Ovary (tissue), 10 donors: ENCODE measurements around the gene NSD1. TPM values are rescaled to one million over a fixed set of nuclear protein-coding genes. Genes with fewer than 3 reads are reported as not detected.

ENCODE experiments used
- DNase-seq, 5 donors: peaks; one replicate each; pipeline ENCODE4 v3.0.0-alpha.2; 2019 to 2020
- H3K27ac ChIP-seq, 2 donors: fragments of 200-600 bp; one replicate each; pipeline versions ENCODE4 v1.5.1 to v1.8.0; 2019 to 2022
- H3K27me3 ChIP-seq: fragments of 200-600 bp; one replicate; pipeline ENCODE4 v1.8.0; 2022
- H3K36me3 ChIP-seq: fragments of 200-600 bp; sonication (generic); one replicate; pipeline ENCODE4 v1.5.1; 2019
- H3K4me1 ChIP-seq: one replicate; pipeline ENCODE4 v1.8.1; 2013; ENCODE audit warnings: mild to moderate bottlenecking, moderate library complexity; ENCODE audit not compliant: insufficient read depth
- H3K4me3 ChIP-seq: fragments of 200-600 bp; sonication (generic); one replicate; pipeline ENCODE4 v1.5.1; 2017
- H3K9me3 ChIP-seq, 2 donors: fragments of 200-600 bp in 1 of 2; sonication (generic) in 1 of 2; one replicate each; pipeline versions ENCODE4 v1.5.1 to v1.8.1; 2013 to 2019; ENCODE audit warnings: mild to moderate bottlenecking in 1 of 2, moderate library complexity in 1 of 2
- CTCF ChIP-seq, 3 donors: fragments of 450-650 bp in 2 of 3; fragments of 200-600 bp in 1 of 3; IDR thresholded peaks; one replicate each; pipeline versions ENCODE4 v1.5.1 to v1.8.0; 2016 to 2022; ENCODE audit warnings: antibody characterized with exemption in 3 of 3, mild to moderate bottlenecking in 1 of 3
- EP300 ChIP-seq: sonication (generic); formaldehyde crosslinking; IDR thresholded peaks from one replicate; pipeline ENCODE4 v1.6.1; 2017; ENCODE audit warnings: antibody characterized with exemption
- POLR2A ChIP-seq: fragments of 450-650 bp; IDR thresholded peaks from one replicate; pipeline ENCODE4 v1.6.1; 2017; ENCODE audit warnings: antibody characterized with exemption, mild to moderate bottlenecking, moderate library complexity
- WGBS, 3 donors: extraction: QIAGEN DNeasy Blood & Tissue Kit in 1 of 3; methylation state at CpG; one replicate each; pipeline versions ENCODE4 v1.1.5 to v1.1.7; 2013 to 2017; 5-methylcytosine and 5-hydroxymethylcytosine counted together
- intact Hi-C, 4 donors: fragments of 100-400 bp; cut with DNase I; formaldehyde crosslinking; loops; one replicate each; pipeline versions ENCODE4 v1.11.0 to v1.15.1; 2022 to 2023
- long read RNA-seq, 3 donors: library from polyadenylated mRNA in 2 of 3; unstranded in 2 of 3; transcript quantifications; one replicate each; pipeline ENCODE4 v2.0.0 and lab custom pipeline, GENCODE V29; 2021 to 2026
- polyA plus RNA-seq, 2 donors: library from polyadenylated mRNA; stranded (reverse); fragments of 200-250 nt in 1 of 2; fragments of 350-450 nt in 1 of 2; fragmentation: Illumina TruSeq in 1 of 2; extraction: RNeasy Lipid Tissue Mini Kit (QIAGEN cat#74804) in 1 of 2; gene quantifications; one replicate each; pipeline ENCODE4 v1.2.3, GENCODE V29; 2013 to 2014
- total RNA-seq, 7 donors: library from RNA; depleted of rRNA in 2 of 7; stranded (reverse); fragments of >200 nt in 2 of 7; fragmentation: NEBNext Ultra II Directional in 3 of 7; extraction: Animal tissue kit (Norgen Biotek cat#: 25700) in 3 of 7; gene quantifications; one replicate each; pipeline versions ENCODE4 v1.1.0 to v1.2.4, GENCODE V29; 2016 to 2023
- donor health status: DM: no; HTN: no; CAD: no; lungs with moderate emphysema.
- donor health status: DM: no; HTN: no; CAD: no.
- donor health status: Bipolar disorder and iron deficiency.
- donor health status: DM: yes; HTN: yes; CAD: no.
- donor health status: DM: no; HTN: no; CAD: no.
- donor health status: DM: yes; HTN: yes; CAD: no.

Gene NSD1, protein sequence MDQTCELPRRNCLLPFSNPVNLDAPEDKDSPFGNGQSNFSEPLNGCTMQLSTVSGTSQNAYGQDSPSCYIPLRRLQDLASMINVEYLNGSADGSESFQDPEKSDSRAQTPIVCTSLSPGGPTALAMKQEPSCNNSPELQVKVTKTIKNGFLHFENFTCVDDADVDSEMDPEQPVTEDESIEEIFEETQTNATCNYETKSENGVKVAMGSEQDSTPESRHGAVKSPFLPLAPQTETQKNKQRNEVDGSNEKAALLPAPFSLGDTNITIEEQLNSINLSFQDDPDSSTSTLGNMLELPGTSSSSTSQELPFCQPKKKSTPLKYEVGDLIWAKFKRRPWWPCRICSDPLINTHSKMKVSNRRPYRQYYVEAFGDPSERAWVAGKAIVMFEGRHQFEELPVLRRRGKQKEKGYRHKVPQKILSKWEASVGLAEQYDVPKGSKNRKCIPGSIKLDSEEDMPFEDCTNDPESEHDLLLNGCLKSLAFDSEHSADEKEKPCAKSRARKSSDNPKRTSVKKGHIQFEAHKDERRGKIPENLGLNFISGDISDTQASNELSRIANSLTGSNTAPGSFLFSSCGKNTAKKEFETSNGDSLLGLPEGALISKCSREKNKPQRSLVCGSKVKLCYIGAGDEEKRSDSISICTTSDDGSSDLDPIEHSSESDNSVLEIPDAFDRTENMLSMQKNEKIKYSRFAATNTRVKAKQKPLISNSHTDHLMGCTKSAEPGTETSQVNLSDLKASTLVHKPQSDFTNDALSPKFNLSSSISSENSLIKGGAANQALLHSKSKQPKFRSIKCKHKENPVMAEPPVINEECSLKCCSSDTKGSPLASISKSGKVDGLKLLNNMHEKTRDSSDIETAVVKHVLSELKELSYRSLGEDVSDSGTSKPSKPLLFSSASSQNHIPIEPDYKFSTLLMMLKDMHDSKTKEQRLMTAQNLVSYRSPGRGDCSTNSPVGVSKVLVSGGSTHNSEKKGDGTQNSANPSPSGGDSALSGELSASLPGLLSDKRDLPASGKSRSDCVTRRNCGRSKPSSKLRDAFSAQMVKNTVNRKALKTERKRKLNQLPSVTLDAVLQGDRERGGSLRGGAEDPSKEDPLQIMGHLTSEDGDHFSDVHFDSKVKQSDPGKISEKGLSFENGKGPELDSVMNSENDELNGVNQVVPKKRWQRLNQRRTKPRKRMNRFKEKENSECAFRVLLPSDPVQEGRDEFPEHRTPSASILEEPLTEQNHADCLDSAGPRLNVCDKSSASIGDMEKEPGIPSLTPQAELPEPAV (N-terminal part only)
- 100 to 1,000 TPM in 1 of 7 donors, 10 to 100 TPM in 6; 25.6 to 110 (median 83.2) TPM for total RNA-seq
- polyA plus RNA-seq, result 10 to 100 TPM; 11.5 to 28.0 TPM
- long read RNA-seq, donor 1, transcript NSD1-215 (2 exons, 1,414 nt), result major isoform, 5 of 99 reads
- long read RNA-seq, donor 1, partial matches to known transcripts, result 44 of 99 reads
- long read RNA-seq, donor 1, other reads (novel, unspliced or antisense), result 47 of 99 reads
- long read RNA-seq, donor 2, partial matches to known transcripts, result 26 of 30 reads
- long read RNA-seq, donor 2, other reads (novel, unspliced or antisense), result 0 of 30 reads
- long read RNA-seq, donor 3, partial matches to known transcripts, result 7 of 24 reads
- long read RNA-seq, donor 3, other reads (novel, unspliced or antisense), result 17 of 24 reads

- intact Hi-C loops, result loop anchor here in 1 of 4 donors (5.0 kb wide), 1 partner anchor 1471 kb away; no protein-coding TSS in a partner anchor
- TF ChIP-seq CTCF (IDR thresholded peaks at IDR 0.05) (no peak), EP300 (no peak), POLR2A (peak; percentile 88)
- peaks cover 15% of the 10 kb centered on the region for H3K4me1 ChIP-seq
These were observed at the start of gene NSD1 for GRCh38 chr5:177133096-177133852. TSS of gene NSD1 (plus strand) at chr5:177133773. CDS start at chr5:177135104, 1,331 bp downstream.

GRCh38 chr5:177084175-177084574, 49.4 kb upstream of the NSD1 start:
- no peaks in the 10 kb centered on the region for H3K27me3 ChIP-seq
- no peak for TF ChIP-seq POLR2A
- TF ChIP-seq CTCF (IDR thresholded peaks at IDR 0.05), result no peak
- no peak for TF ChIP-seq EP300
- no peak for DNase-seq

More at GRCh38 chr5:177133096-177133852, at the start of gene NSD1:
- peak; percentile 92 to 96 (median 94) for DNase-seq
- Histone ChIP-seq H3K27ac (peak within 1 kb of the TSS; percentile 99), H3K36me3 (no peaks in the 10 kb centered on the region), H3K4me3 (peak within 1 kb of the TSS; percentile 78), H3K9me3 (no peaks in the 10 kb centered on the region), H3K27me3 (no peaks in the 10 kb centered on the region)
- WGBS, 3 donors, result 1 to 3% (median 1%) methylated on average over 8 to 91 of the region's 93 CpGs

DNA sequence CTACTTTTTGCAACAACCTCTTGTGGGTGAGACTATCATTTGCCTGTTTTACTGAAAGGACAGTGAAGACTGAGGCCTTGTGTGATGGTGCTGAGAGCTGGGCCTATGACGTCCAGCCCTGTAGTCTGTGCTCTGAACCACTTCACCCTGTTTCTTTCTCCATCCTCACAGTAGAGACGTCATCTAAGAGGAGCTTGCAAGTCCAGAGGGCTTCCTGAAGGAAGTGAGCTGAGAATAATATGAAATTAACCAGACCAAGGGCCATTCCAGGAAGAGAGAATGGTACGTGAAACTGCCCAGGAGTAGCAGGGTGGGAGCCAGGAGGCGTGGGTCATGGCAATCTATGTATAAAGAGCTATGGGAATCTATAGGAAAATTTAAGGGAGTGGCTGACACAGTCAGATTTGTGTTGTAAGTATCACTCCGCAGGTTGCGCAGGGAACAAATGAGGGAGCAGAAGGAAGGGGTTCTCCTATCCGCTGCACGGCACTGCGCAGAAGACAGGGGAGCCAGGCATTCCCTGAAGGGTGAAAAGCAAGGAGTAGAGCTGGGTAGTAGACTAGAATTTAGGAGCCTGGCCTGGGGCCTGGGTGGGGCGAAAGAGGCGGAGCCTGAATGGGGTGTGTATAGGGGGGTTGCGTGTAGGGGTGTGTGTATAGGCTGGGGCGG, 47.5 kb upstream of the NSD1 start:
- Histone ChIP-seq H3K27me3 (no peaks in the 10 kb centered on the region), H3K9me3 (no peaks in the 10 kb centered on the region), H3K36me3 (no peaks in the 10 kb centered on the region), H3K4me1 (peaks cover 21% of the 10 kb centered on the region), H3K4me3 (no peak overlapping the region), H3K27ac (no peak overlapping the region)
- TF ChIP-seq EP300, result no peak
- no peak for TF ChIP-seq POLR2A
- TF ChIP-seq CTCF (IDR thresholded peaks at IDR 0.05), result no peak
- intact Hi-C loops, result no loop called here
- DNase-seq, result no peak
- WGBS, 3 donors, result 55 to 56% (median 55%) methylated on average over 12 to 13 of the region's 13 CpGs

More at GRCh38 chr5:177084175-177084574, 49.4 kb upstream of the NSD1 start:
- Histone ChIP-seq H3K27ac (no peak overlapping the region), H3K4me1 (peaks cover 12% of the 10 kb centered on the region), H3K4me3 (no peak overlapping the region), H3K36me3 (no peaks in the 10 kb centered on the region), H3K9me3 (no peaks in the 10 kb centered on the region)
- 27 to 30% (median 27%) methylated on average over 4 of the region's 4 CpGs for WGBS, 3 donors
- intact Hi-C loops, result no loop called here
